Measurements from ENCODE around the gene ADA.

ADA gene

GRCh38 chr20:44646023-44646640, 5.4 kb downstream of the ADA start:
- no peak for DNase-seq (ENCODE audit: low read depth in 3 of 3, low spot score in 1 of 3)

- no peak for DNase-seq (ENCODE audit: low read depth in 3 of 3, low spot score in 1 of 3)
These were observed 6.8 kb downstream of the ADA start for GRCh38 chr20:44644667-44645131.

- no peak for DNase-seq (ENCODE audit: low read depth in 3 of 3, low spot score in 1 of 3)
These were observed 7.3 kb downstream of the ADA start for GRCh38 chr20:44644230-44644617.

- DNase-seq (ENCODE audit: low read depth in 3 of 3, low spot score in 1 of 3), result no peak
These were observed 7.8 kb downstream of the ADA start for GRCh38 chr20:44643596-44644229.

DNA sequence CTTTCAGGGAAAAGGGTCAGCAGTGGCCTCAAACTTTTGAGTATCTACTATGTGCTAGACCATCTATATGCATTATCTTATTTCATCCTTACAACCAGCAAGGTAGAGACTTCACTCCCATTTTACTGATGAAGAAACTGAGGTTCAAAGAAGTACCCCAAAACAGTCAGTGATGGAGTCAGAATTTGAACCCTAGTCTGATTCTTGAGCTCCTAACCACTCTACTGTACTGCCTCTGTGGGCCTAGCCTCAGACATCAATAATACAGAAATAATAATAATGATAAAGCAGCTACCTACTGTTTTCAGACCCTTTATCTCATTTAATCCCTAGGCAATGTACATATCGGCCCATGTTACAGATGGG, 8.4 kb downstream of the ADA start:
- no peak for DNase-seq (ENCODE audit: low read depth in 3 of 3, low spot score in 1 of 3)

DNA sequence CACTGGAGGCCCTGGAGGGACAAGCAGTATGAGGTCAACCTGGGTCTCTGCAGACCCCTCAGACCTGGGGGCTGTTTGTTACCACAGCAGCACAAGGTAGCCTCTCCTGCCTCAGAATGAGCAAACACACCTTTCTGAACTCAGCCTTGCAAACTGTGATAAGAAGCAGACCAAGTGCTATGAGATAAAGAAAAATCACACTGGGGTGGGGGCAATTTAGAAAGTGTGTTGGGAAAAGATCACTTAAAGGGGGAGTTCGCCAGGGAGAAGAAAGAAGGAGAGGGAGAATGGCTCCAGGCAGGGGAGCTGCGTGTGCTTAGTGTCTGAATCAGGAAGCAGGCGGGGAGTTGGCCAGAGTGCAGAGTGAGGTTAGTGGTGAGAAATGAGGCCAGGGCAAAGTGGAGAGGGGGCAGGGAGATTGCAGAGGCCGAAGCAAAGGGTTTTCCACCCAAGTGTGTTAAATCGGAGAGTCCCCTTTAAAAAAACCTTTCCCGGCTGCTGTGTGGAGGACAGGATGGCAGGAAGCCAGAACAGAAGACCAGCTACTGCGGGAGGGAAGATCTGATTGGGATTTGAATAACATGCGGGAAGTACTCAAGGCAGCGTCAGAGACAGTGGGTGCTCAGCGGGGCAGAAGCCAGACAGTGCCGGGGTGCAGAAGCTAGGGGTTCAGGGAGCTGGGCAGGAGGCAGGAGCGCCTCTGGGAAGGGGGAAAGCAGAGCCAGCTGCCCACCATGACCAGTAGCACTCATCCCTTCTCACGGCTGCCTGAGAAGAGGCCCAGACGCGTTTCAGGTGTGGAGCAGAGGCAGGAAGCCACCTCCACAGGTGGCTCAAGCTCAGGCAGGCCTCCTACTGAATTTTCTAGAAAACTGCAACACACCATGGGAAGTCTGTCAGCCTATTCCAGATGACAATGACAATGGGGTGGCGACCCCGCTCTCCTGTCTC, 9.0 kb downstream of the ADA start:
- no peak for DNase-seq (ENCODE audit: low read depth in 3 of 3, low spot score in 1 of 3)

DNA sequence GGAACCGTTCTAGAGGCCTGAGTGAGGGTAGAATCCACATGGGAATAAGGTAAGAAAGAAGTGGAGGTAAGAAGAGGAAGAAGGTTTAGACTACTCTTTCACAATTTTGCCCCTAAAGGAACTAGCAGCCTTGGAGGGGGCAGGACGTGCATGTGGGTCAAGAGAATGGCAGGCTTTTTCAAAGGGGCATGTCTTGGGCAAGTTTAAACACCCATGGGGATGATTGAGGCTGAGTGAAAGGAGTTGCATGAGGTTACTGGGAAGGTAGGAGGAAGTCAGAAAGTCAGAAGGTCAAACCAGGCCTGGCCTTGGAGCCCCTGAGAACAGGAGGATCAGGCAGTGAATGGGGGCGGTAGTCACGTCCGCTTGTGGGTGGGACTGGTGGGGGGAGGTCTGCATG, 10.2 kb downstream of the ADA start:
- DNase-seq (ENCODE audit: low read depth in 3 of 3, low spot score in 1 of 3), result no peak

DNA sequence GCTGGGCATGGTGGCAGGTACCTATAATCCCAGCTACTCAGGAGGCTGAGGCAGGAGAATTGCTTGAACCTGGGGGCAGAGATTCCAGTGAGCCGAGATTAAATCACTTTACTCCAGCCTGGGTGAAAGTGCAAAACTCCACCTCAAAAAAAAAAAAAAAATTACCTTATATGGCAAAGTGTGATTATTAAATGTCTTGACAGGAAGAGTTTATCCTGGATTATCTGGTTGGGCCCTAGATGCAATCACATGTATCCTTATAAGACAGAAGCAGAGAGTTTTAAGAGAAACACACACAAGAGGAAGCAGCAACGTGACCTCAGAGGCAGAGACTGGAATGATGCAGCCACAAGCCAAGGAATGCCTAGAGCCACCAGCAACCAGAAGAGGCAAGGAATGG, 11.0 kb downstream of the ADA start:
- DNase-seq (ENCODE audit: low read depth in 3 of 3, low spot score in 1 of 3), result no peak

DNA sequence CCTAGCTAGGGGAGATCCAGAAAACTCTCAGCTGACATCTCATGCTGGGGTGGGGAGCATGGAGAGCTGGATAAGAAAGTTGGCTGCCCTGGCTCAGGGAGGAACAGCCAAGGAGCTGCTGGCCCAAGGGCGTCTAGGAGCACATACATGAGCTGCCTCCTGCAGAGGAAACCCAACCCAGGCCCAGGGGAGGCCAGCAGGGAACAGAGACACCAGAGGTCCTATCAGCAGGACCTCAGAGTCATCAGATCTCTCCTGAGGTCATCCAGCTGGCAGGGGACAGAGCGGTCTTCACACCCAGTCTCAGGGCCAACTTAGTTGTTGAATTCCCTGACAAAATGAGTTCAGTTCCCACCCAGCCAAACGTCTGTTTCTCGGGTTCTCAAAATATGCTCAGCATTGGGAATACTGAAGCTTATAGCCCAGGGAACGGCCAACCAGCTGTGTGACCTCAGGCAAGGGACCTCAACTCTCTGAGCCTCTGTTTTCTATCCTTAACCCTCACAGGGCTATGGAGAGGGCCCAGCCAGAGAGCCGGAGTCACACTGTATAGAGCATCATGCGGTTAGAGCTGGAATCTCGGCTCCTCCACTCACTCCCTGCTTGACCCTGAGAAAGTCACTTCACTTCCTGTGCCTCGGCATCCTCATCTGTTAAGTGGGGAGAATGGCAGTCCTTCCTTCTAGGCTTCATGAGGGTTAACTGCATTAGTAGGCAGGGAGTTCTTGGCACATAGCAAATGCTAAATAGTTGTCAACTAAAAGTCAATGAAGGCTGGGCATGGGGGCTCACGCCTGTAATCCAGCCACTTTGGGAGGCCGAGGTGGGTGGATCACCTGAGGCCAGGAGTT, 13.8 kb downstream of the ADA start:
- DNase-seq (ENCODE audit: low read depth in 3 of 3, low spot score in 1 of 3), result no peak

- no peak for DNase-seq (ENCODE audit: low read depth in 3 of 3, low spot score in 1 of 3)
These were observed 14.5 kb downstream of the ADA start for GRCh38 chr20:44637042-44637441.

DNA sequence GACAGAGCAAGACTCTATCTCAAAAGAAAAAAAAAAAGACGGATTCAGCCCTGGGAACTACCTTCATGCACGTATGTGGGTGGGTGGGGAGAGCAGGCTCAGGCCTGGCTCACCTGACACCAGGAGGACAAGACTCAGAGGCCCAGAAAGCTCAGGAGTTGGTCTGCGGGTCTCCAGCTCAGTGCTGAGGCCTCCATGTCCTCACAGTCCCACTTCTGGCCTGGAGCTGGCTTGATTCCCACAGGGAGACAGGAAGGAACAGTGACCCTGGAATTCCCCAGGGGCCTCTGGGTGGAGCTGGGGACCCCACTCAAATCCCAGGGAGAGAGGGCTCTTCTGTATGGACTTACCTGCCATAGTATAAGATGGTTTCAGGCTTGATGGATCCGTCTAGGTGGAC, 15.6 kb downstream of the ADA start:
- no peak for DNase-seq (ENCODE audit: low read depth in 3 of 3, low spot score in 1 of 3)

- no peak for DNase-seq (ENCODE audit: low read depth in 3 of 3, low spot score in 1 of 3)
These were observed 17.5 kb downstream of the ADA start for GRCh38 chr20:44633872-44634600.

DNA sequence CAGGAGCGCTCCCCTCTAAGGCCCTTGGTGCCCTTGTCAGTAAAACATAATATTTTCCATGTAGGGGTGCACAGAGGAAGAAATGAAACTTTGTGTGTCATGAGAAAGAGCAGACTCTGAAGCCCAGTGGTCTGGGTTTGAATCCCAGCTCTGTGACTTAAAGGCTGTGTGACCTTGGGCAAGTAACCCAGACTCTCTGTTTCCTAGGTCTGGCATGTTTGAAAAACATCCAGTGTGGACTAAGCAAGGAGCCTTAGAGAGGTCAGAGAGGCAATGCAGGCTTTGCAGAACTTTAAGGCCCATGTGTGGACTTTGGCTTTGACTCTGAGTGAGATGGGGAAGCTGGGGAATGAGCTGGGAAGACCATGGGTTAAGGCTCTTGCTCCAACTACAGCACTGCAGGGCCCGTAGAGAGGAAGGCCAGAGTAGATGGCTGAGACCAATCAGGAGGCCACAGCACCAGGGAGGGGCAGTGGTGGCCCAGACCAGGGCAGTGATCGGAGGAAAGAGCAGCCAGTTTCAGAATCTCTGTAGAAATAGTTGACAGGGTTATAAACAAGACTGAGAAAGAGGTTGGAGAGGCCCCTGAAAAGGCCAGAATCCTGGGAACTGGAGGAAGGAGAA, 18.2 kb downstream of the ADA start:
- DNase-seq (ENCODE audit: low read depth in 3 of 3, low spot score in 1 of 3), result no peak

DNA sequence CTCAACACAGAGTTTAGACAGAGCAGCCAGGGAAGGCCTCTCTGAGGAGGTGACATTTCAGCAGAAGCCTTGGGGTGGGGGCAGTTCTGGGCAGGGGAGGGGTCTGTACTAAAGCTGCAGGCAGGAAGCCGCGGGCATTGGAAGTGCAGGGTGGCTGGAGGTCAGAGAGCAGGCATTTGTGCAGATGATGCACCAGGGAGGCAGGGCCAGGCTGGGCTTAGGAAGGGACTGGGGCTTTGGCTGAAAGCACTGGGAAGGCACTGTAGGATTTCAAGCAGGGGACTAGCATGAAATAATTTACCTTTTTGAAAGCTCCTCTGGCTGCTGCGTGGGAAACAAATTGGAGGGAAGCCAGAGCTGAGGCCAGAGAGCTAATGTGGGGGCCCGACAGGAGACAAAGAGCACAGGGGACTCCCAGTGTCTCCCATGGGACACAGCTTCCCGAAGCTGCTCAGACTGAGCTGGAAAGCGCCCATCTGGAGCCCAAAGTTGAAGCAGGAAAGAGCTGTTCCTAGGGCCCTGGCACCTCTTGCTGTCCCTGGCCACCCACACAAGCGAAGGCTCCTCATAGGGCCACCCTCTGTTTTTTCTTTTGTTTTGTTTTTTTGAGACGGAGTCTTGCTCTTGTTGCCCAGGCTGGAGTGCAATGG, 19.3 kb downstream of the ADA start:
- no peak for DNase-seq (ENCODE audit: low read depth in 3 of 3, low spot score in 1 of 3)

DNA sequence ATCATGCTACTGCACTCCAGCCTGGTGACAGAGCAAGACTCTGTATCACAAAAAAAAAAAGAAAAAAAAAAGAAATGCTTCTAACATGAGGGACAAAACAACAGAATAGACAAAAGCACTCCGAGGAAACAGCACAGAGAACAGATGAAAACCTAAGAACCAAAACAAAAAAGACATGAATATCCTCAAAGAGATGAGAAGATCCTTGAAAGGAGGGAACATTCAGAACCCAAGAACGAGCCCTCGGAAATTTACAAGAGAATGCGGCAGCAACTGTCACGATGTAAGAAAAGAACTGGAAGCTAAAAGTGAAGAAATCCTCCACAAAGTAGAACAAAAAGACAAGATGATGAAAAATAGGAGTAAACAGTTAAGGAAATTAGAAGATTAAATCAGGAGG, 21.2 kb downstream of the ADA start:
- DNase-seq (ENCODE audit: low read depth in 3 of 3, low spot score in 1 of 3), result no peak

DNA sequence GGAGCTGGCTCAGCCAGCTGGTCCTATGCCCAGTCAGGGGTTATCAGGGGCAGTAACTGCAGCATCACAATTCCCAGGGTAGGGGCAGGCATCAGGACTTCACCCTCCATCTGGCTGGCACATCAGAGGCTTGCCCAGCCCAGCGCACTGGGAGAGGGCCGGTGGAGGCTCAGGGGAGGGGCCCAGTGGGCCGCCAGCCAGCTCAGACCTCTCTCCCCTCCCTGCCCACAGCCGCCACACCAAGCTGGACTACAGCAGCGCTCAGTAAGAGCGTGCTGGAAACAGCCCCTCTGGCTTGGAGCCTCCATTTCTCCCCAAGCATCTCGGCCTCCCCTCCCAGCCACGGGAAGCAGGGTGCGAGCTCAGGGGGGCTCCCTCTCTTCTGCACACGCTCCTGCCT, 22.0 kb downstream of the ADA start:
- DNase-seq (ENCODE audit: low read depth in 3 of 3, low spot score in 1 of 3), result no peak

GRCh38 chr20:44629017-44629385, 22.5 kb downstream of the ADA start:
- DNase-seq (ENCODE audit: low read depth in 3 of 3, low spot score in 1 of 3), result no peak

GRCh38 chr20:44627364-44628010, 24.0 kb downstream of the ADA start:
- no peak for DNase-seq (ENCODE audit: low read depth in 3 of 3, low spot score in 1 of 3)

DNA sequence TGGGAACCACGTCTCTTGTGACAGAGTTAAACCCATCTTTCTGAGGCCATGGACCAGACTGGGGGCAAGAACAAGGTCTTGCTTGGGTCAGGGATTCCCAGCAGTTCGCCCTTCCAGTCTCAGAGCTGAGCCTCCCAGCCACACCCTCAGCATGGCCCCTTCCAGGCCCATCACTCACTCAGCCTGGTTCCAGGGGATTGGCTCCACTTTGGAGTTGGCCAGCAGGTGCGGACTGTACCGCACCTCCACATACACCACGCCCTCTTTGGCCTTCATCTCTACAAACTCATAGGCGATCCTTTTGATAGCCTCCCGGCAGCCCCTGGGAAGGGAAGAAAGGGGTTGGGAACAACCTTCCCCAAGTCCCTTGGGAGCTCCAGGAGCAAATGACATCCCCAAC, 25.2 kb downstream of the ADA start:
- no peak for DNase-seq (ENCODE audit: low read depth in 3 of 3, low spot score in 1 of 3)

Data from stimulated activated CD4-positive, alpha-beta T cell treated with anti-CD3 and anti-CD28 coated beads, TNF-alpha, amount 100 ng/mL, for 1 hour (primary cell).